HG03457 (cell line): Measurements from ENCODE around the gene AGAP5.
A peak's percentile ranks its signal among the peaks of the same experiment; 100 is the strongest.
"Not testable (repeated sequence)": the region's sequence is repeated elsewhere in the genome, so short reads cannot be mapped to it uniquely, and the experiment has no call there.

Source experiments
- ATAC-seq: cut with Tn5 transposase; IDR thresholded peaks from one replicate; pipeline ENCODE4 v1.9.1; 2021; ENCODE audit warnings: moderate number of reproducible peaks; ENCODE audit not compliant: unreplicated experiment

AGAP5 gene

GRCh38 chr10:73697675-73698159 lies at the start of gene AGAP5:
TSS of gene AGAP5 (minus strand) at chr10:73698109. CDS start at chr10:73697755, 354 bp downstream.
- ATAC-seq: not testable (repeated sequence)

GRCh38 chr10:73746721-73747120 lies 48.8 kb upstream of the AGAP5 start:
- no peak for ATAC-seq

- peak; percentile 11 for ATAC-seq
Measured at GRCh38 chr10:73744664-73744975, 46.7 kb upstream of the AGAP5 start.

GRCh38 chr10:73743905-73744663 lies 46.2 kb upstream of the AGAP5 start, which contains the start of gene SEC24C:
TSS of gene SEC24C (plus strand) at chr10:73744372. CDS start at chr10:73746833, 2,461 bp downstream.
- ATAC-seq: peak; percentile 73

GRCh38 chr10:73743327-73743904 lies 45.5 kb upstream of the AGAP5 start:
- no peak for ATAC-seq

GRCh38 chr10:73742454-73742734 lies 44.5 kb upstream of the AGAP5 start:
- ATAC-seq: no peak

- ATAC-seq: not testable (repeated sequence)
Measured at GRCh38 chr10:73740501-73741254, 42.8 kb upstream of the AGAP5 start.

GRCh38 chr10:73734796-73735305 lies 36.9 kb upstream of the AGAP5 start:
- no peak for ATAC-seq

GRCh38 chr10:73734028-73734720 lies 36.3 kb upstream of the AGAP5 start:
- ATAC-seq: no peak

- no peak for ATAC-seq
Measured at GRCh38 chr10:73732931-73733623, 35.2 kb upstream of the AGAP5 start.

- ATAC-seq: no peak
Measured at GRCh38 chr10:73732426-73732825, 34.5 kb upstream of the AGAP5 start.

- ATAC-seq: no peak
Measured at GRCh38 chr10:73731588-73732375, 33.9 kb upstream of the AGAP5 start.

GRCh38 chr10:73730153-73730906 lies 32.4 kb upstream of the AGAP5 start:
- ATAC-seq: no peak

- not testable (repeated sequence) for ATAC-seq
Measured at GRCh38 chr10:73729781-73730152, 31.9 kb upstream of the AGAP5 start.

- no peak for ATAC-seq
Measured at GRCh38 chr10:73723516-73723915, 25.6 kb upstream of the AGAP5 start.

- not testable (repeated sequence) for ATAC-seq
Measured at GRCh38 chr10:73720561-73720960, 22.7 kb upstream of the AGAP5 start.

GRCh38 chr10:73717556-73717955 lies 19.6 kb upstream of the AGAP5 start:
- no peak for ATAC-seq

GRCh38 chr10:73716251-73716650 lies 18.3 kb upstream of the AGAP5 start:
- no peak for ATAC-seq
